Duodenal mucosa (tissue), 2 donors: ENCODE results near the gene HES7.
A peak's percentile ranks its signal among the peaks of the same experiment; 100 is the strongest.

Experiments
- H3K27ac ChIP-seq: one replicate; pipeline ENCODE4 v1.7.0; 2013; ENCODE audit warnings: low read depth, low read length
- H3K27me3 ChIP-seq, 2 donors: one replicate each; pipeline ENCODE4 v1.7.0; 2013; ENCODE audit warnings: low read length in 2 of 2, control low read depth in 1 of 2; ENCODE audit not compliant: insufficient read depth in 2 of 2, control insufficient read depth in 1 of 2
- H3K36me3 ChIP-seq, 2 donors: one replicate each; pipeline ENCODE4 v1.7.0; 2013; ENCODE audit warnings: low read length in 2 of 2, control low read depth in 1 of 2; ENCODE audit not compliant: insufficient read depth in 2 of 2, control insufficient read depth in 1 of 2
- H3K4me1 ChIP-seq, 2 donors: one replicate each; pipeline ENCODE4 v1.7.0; 2013; ENCODE audit warnings: low read length in 2 of 2, control low read depth in 1 of 2; ENCODE audit not compliant: insufficient read depth in 2 of 2, control insufficient read depth in 1 of 2
- H3K4me3 ChIP-seq, 2 donors: one replicate each; pipeline ENCODE4 v1.7.0; 2013; ENCODE audit warnings: low read length in 2 of 2, low read depth in 1 of 2
- H3K9ac ChIP-seq, 2 donors: one replicate each; pipeline ENCODE4 v1.7.0; 2013; ENCODE audit warnings: low read length in 2 of 2, low read depth in 1 of 2
- H3K9me3 ChIP-seq, 2 donors: one replicate each; pipeline ENCODE4 v1.7.0; 2013; ENCODE audit warnings: low read length in 2 of 2, control low read depth in 1 of 2; ENCODE audit not compliant: control insufficient read depth in 1 of 2

HES7 gene

GRCh38 chr17:8155231-8155995 lies 31.5 kb upstream of the HES7 start:
- Histone ChIP-seq H3K9me3 (no peaks in the 10 kb centered on the region), H3K4me1 (peaks cover 48 to 54% of the 10 kb centered on the region in 2 donors), H3K9ac (peak overlapping the region; percentile 100), H3K4me3 (peak overlapping the region; percentile 81 to 96), H3K36me3 (peaks cover 8 to 9% of the 10 kb centered on the region in 2 donors), H3K27me3 (no peaks in the 10 kb centered on the region), H3K27ac (peak overlapping the region; percentile 98)

GRCh38 chr17:8154608-8155155 lies 30.8 kb upstream of the HES7 start:
- peaks cover 50 to 56% of the 10 kb centered on the region in 2 donors for H3K4me1 ChIP-seq
- peaks cover 13% of the 10 kb centered on the region in 2 donors for H3K36me3 ChIP-seq
- peak overlapping the region; percentile 98 for H3K27ac ChIP-seq
- peak overlapping the region; percentile 81 to 96 for H3K4me3 ChIP-seq
- no peaks in the 10 kb centered on the region for H3K9me3 ChIP-seq
- H3K27me3 ChIP-seq = no peaks in the 10 kb centered on the region
- peak overlapping the region; percentile 100 for H3K9ac ChIP-seq

- peaks cover 44 to 56% of the 10 kb centered on the region in 2 donors for H3K4me1 ChIP-seq
- peak overlapping the region; percentile 81 to 96 for H3K4me3 ChIP-seq
- H3K9ac ChIP-seq = peak overlapping the region; percentile 100
- H3K36me3 ChIP-seq = peaks cover 14 to 15% of the 10 kb centered on the region in 2 donors
- H3K27me3 ChIP-seq = no peaks in the 10 kb centered on the region
- H3K9me3 ChIP-seq = no peaks in the 10 kb centered on the region
- H3K27ac ChIP-seq = peak overlapping the region; percentile 98
Measured at GRCh38 chr17:8153957-8154607, 30.2 kb upstream of the HES7 start.

GRCh38 chr17:8153525-8153956 lies 29.6 kb upstream of the HES7 start:
- Histone ChIP-seq H3K9ac (peak overlapping the region; percentile 99 to 100), H3K36me3 (peaks cover 17 to 18% of the 10 kb centered on the region in 2 donors), H3K27me3 (no peaks in the 10 kb centered on the region), H3K27ac (peak overlapping the region; percentile 98), H3K9me3 (no peaks in the 10 kb centered on the region), H3K4me3 (peak overlapping the region; percentile 68 to 82), H3K4me1 (peaks cover 43 to 55% of the 10 kb centered on the region in 2 donors)

- Histone ChIP-seq H3K36me3 (peaks cover 22 to 23% of the 10 kb centered on the region in 2 donors), H3K27me3 (no peaks in the 10 kb centered on the region), H3K9me3 (no peaks in the 10 kb centered on the region), H3K4me1 (peaks cover 41 to 52% of the 10 kb centered on the region in 2 donors), H3K4me3 (peak overlapping the region; percentile 53 to 82), H3K9ac (peak overlapping the region; percentile 99 to 100), H3K27ac (peak overlapping the region; percentile 98)
Measured at GRCh38 chr17:8153031-8153451, 29.1 kb upstream of the HES7 start.

GRCh38 chr17:8152112-8152775 lies 28.3 kb upstream of the HES7 start, which contains the start of gene PER1:
Gene PER1 (minus strand): TSS chr17:8152404. CDS start chr17:8150706, 1,698 bp downstream.
- Histone ChIP-seq H3K9ac (peak within 1 kb of the TSS; percentile 99 to 100), H3K36me3 (peaks cover 29 to 31% of the 10 kb centered on the region in 2 donors), H3K27ac (peak within 1 kb of the TSS; percentile 98), H3K27me3 (no peaks in the 10 kb centered on the region), H3K4me3 (peak within 1 kb of the TSS; percentile 82 to 87), H3K4me1 (peaks cover 41 to 52% of the 10 kb centered on the region in 2 donors), H3K9me3 (no peaks in the 10 kb centered on the region)

- peak overlapping the region; percentile 82 to 87 for H3K4me3 ChIP-seq
- H3K9ac ChIP-seq = peak overlapping the region; percentile 99 to 100
- peak overlapping the region; percentile 98 for H3K27ac ChIP-seq
- no peaks in the 10 kb centered on the region for H3K9me3 ChIP-seq
- H3K27me3 ChIP-seq = no peaks in the 10 kb centered on the region
- peaks cover 41 to 46% of the 10 kb centered on the region in 2 donors for H3K4me1 ChIP-seq
- peaks cover 33 to 37% of the 10 kb centered on the region in 2 donors for H3K36me3 ChIP-seq
Measured at GRCh38 chr17:8151641-8152111, 27.8 kb upstream of the HES7 start.

- no peaks in the 10 kb centered on the region for H3K9me3 ChIP-seq
- no peaks in the 10 kb centered on the region for H3K27me3 ChIP-seq
- peak overlapping the region; percentile 99 to 100 for H3K9ac ChIP-seq
- H3K36me3 ChIP-seq = peaks cover 38 to 42% of the 10 kb centered on the region in 2 donors
- H3K4me3 ChIP-seq = peak overlapping the region; percentile 82 to 87
- H3K4me1 ChIP-seq = peaks cover 41 to 46% of the 10 kb centered on the region in 2 donors
- H3K27ac ChIP-seq = peak overlapping the region; percentile 98
Measured at GRCh38 chr17:8151120-8151640, 27.3 kb upstream of the HES7 start.
